ENCODE results near the gene ZNF350.
A peak's percentile ranks its signal among the peaks of the same experiment; 100 is the strongest.
"Not testable (repeated sequence)": the region's sequence is repeated elsewhere in the genome, so short reads cannot be mapped to it uniquely, and the experiment has no call there.

The ZNF350 gene

DNA sequence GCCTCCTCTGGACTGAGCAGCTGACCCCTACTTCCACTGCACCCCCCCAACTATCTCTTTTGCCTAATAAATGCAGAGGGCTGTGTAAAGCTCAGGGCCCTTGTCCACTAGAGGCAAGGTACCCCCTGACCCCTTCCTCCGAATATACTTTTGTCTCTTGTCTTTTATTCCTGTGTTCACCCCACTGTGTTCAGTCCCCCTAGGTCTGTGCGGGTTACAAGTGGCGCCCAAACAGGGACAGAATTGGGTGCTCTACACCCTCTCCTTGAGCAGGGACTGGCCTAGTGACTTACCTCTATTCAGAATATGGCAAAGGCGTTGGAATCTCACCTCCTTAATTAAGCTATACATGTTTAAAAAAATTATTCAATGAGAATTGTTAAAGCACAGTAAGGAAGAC is 15.0 kb downstream of the ZNF350 start:
- DNase-seq (ENCODE audit: low read depth in 2 of 2) = no peak

DNA sequence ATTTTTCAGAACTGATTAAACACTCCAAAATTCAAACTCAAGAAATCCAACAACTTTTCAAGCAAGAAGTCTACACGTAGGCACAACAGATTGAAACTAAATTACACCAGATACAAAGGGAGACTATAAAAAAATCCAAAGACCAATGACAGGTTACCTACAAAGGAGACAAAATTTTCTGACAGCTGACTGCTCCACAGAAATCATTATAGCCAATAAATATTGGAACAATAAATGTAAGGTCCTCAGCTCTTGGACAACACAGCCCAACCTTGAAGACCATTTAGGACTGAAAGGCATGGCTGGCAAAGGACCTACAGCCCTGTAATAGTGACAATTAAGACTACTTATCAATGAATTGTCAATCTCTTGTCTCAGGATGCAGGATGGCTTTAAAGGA is 15.9 kb downstream of the ZNF350 start:
- DNase-seq (ENCODE audit: low read depth in 2 of 2) = no peak

DNA sequence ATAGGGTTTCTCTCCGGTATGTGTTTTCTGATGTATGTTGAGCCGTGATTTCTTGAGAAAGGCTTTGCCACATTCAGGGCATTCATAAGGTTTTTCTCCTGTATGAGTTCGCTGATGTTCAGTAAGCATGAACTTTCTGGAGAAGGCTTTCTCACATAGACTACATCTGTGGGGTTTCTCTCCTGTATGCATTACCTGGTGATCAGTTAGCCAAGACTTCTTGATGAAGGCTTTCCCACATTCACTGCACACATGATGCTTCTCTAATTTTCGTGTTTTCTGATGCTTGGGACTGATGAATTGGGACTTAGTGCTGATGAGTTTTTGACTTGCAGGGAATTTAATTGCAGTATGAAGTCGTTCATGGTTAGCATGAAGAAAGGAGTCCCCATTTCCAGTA is 21.1 kb downstream of the ZNF350 start:
- DNase-seq (ENCODE audit: low read depth in 2 of 2) = no peak

DNA sequence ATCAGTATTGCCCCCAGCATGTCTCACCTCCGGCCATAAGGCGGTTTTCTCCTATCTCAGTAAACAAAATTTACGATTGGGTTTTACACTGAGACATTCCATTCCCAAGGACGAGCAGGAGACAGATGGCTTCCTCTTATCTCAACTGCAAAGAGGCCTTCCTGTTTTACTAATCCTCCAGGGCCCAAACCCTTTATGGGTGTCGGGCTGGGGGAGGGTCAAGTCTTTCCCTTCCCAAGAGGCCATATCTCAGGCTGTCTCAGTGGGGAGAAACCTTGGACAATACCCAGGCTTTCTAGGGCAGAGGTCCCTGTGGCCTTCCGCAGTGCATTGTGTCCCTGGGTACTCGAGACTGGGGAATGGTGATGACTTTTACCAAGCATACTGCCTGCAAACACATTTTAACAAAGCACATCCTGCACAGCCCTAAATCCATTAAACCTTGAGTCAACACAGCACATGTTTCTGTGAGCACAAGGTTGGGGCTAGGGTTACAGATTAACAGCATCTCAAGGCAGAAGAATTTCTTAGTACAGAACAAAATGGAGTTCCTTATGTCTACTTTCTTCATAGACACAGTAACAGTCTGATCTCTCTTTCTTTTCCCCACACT is 25.9 kb downstream of the ZNF350 start:
- DNase-seq (ENCODE audit: low read depth in 2 of 2) = not testable (repeated sequence)

DNA sequence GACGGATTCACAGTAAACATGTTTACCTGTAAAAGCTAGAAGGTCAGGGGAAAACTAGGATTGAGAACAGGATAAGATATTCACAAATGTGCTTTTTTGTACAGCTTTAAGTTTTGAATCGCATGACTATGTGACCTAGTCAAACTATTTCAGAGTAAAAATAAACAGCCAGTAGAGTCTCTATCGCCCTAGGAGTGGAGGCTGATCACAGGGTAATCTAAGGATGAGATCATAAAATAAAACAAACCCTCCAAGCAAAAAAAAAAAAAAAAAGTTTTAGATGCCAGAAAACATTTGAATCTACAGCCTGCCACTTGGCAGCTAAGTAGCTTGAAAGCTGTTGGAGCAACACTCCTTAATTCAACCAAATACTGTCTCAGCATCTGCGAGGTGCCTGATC is 26.8 kb downstream of the ZNF350 start:
- no peak for DNase-seq (ENCODE audit: low read depth in 2 of 2)

DNA sequence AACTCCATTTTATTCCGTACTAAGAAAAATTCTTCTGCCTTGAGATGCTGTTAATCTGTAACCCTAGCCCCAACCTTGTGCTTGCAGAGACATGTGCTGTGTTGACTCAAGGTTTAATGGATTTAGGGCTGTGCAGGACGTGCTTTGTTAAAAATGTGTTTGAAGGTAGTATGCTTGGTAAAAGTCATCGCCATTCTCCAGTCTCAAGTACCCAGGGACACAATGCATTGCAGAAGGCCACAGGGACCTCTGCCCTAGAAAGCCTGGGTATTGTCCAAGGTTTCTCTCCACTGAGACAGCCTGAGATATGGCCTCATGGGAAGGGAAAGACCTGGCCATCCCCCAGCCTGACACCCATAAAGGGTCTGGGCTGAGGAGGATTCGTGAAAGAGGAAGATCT is 28.8 kb downstream of the ZNF350 start:
- not testable (repeated sequence) for DNase-seq (ENCODE audit: low read depth in 2 of 2)

DNA sequence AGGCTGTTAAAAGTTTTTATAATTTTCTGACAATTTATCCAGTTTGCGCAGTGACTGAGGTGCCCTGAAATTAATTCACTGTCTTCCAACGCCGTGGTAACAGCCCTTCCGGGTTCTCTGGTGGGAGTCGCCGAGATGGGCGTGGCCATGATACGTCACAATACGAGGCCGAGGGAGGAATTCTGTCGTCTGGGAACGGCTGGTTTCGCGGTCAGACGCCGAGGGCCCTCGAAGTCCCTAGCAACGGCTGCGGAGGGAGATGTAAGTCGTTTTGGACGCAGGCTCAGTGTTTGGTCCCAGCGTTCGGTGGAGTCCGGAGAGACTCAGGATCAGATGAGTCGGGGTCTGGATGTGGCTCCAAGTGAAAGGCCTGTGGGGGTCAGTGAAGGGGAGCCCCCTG is 37.7 kb downstream of the ZNF350 start:
- no peak for DNase-seq (ENCODE audit: low read depth in 2 of 2)

DNA sequence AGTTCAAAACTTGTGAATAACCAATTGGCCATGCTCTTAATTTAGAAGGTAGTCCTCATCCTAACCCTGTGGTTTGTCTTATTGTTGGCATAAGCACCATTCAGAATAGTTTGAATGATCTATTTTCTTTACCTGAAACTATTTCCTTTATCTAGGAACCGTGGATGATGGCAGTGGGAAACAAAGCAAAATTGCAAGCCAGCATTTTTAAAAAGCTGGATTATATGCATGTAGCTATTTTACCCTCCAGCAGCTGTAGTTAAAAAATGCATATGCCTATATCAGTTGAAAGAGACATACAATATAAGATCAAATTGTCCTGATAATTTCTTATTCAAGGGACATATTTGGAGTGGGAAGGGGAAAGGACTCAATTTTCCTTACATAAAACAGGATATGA is 40.0 kb downstream of the ZNF350 start:
- no peak for DNase-seq (ENCODE audit: low read depth in 2 of 2)

DNA sequence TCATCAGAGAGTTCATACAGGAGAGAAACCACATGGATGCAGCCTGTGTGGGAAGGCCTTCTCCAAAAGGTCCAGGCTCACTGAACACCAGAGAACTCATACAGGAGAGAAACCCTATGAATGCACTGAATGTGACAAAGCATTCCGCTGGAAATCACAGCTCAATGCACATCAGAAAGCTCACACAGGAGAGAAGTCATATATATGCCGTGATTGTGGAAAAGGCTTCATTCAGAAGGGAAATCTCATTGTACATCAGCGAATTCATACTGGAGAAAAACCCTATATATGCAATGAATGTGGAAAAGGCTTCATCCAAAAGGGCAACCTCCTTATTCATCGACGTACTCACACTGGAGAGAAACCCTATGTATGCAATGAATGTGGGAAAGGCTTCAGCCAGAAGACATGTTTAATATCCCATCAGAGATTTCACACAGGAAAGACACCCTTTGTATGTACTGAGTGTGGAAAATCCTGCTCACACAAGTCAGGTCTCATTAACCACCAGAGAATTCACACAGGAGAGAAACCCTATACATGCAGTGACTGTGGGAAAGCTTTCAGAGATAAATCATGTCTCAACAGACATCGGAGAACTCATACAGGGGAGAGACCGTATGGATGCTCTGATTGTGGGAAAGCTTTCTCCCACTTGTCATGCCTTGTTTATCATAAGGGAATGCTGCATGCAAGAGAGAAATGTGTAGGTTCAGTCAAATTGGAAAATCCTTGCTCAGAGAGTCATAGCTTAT is 41.7 kb downstream of the ZNF350 start:
- DNase-seq (ENCODE audit: low read depth in 2 of 2) = no peak

DNA sequence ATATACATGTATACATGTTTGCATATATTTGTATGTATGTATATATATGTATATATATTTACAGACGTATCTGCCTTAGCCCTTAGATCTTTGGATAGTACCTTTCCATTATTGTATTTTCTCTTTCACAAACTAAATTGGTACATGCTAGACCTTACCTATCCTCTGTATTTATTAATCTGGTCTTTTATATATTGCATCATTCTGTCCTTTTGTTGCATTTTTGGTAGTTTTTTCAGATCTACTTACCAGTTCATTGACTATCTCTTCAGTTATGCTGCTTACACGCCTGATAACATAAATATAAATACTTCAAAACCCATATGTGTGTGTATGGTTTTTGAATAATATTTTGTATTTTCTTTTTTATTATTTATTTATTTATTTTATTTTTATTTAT is 47.7 kb downstream of the ZNF350 start:
- no peak for DNase-seq (ENCODE audit: low read depth in 2 of 2)

DNA sequence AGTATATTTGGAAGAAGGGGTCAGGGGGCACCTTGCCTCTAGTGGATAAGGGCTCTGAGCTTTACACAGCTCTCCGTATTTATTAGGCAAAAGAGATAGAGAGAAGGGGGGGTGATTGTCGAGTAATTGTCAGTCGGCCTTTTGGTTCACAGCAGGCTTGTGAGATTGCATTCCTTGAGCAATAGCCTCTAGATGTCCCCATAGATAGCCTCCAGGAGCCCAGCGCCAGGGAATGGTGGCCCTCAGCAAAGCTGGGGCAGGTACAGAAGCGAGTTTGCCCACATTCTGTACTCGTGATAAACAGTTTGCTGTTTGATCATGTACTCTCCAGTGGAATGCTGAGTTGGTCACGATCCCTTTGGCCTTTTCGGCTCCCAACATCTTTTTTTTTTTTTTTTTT is 54.7 kb downstream of the ZNF350 start:
- DNase-seq (ENCODE audit: low read depth in 2 of 2) = no peak

DNA sequence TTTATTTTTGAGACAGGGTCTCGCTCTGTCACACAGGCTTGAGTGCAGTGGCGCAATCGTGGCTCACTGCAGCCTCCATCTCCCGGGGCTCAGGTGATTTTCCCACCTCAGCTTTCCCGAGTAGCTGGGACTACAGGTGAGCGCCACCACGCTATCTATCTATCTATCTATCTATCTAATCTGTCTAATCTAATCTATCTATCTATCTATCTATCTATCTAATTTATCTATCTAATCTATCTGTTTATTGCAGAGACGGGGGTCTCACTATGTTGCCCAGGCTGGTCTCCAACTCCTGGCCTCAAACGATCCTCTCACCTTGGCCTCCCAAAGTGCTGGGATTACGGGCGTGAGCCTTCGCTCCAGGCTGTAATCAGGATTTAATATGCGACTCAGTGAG is 58.8 kb downstream of the ZNF350 start:
- DNase-seq (ENCODE audit: low read depth in 2 of 2) = no peak

DNA sequence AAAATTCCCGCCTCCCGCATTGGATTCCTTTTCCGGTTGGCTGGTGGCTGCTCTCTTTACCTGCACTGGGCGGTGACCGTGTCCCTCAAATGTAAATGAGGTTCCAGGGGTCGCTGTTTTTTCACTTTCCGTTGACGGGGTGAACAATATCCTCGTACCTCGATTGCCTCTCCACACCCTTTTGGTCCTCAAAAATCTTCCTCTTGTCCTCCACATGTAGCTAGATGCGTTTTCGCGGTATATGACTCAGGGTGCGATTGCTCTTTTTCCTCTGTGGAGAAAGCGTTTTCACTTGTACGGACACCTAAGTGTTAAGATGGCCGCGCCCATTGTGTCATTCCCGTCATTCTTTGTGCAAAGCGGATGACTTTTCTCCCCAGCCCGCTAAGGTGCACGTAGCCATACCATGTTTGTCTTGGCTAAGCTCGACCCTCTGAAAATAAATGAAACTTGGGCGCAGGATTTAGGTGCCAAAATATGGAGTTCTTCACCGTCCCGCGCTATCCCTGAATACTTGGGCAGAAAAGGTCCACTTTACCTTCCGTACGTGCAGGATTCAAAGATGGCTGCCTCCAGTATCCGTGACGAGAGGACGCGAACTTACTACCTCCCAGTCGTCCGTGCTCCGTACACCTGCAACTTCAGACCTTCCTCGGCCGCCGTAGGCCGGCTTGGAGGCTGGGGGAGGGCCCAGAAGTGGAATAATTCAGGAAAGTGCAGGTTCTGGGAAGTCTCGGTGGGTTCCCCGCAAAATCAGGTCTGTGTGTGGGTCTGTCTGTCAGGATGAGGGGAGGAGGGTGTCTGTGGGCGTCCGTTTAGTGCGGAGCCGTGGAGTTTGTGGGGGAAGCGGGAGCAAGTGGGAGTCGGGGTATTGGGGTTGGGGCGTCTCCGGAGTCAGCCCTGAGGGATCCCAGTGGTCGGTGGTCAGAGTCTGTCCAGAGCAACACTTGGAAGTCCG is 59.6 kb downstream of the ZNF350 start, which contains the start of gene ZNF613:
ZNF613 (plus strand) TSS at position 689 of the 958 bp plus-strand sequence. CDS start 8,749 bp downstream, outside the sequence.
- peak; percentile 54 to 73 for DNase-seq (ENCODE audit: low read depth in 2 of 2)

DNA sequence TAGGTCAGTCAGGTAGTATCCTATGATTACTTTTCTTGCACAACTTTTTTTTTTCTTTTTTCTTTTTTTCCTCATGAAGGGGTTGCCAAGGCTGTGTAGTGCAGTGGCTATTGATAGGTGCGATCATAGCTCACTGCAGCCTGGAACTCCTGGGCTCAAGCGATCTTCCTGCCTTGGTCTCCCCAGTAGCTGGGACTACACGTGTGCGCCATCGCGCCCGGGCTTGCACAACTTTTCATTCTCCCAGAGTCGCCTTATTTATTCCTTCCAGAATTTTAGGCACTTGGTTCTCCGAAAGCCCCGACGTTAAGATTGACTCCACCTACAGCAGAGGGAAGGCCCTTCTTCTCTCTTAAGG is 60.2 kb downstream of the ZNF350 start:
- no peak for DNase-seq (ENCODE audit: low read depth in 2 of 2)

DNA sequence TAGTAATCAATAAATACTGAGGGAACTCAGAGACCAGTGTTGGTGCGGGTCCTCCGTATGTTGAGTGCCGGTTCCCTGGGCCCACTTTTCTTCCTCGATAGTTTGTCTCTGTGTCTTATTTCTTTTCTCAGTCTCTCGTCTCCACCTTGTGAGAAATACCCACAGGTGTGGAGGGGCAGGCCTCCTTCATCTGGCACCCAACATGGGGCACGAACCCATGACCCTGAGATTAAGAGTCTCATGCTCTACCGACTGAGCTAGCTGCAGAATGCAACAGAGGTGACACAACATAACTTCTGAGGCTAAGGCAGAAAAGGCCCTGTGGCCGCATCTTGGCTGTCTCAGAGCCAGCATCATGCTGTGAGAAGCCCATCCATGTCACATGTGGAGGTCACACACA is 64.7 kb downstream of the ZNF350 start:
- DNase-seq (ENCODE audit: low read depth in 2 of 2) = no peak

DNA sequence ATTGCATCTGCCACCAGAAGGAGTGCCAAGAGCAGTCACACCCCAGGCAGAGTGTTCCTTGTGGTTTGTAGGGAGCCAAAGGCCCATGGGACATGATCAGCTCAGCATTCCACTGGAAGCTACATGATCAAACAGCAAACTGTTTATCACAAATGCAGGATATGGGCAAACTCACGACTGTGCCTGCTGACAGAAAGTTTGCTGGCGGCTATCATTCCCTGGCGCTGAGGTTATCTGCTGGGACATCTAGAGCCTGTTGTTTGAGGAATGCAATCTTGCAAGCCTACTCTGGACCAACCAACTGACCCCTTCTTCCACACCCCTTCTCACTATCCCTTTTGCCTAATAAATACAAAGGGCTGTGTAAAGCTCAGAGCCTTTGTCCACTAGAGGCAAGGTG is 67.0 kb downstream of the ZNF350 start:
- DNase-seq (ENCODE audit: low read depth in 2 of 2) = no peak

DNA sequence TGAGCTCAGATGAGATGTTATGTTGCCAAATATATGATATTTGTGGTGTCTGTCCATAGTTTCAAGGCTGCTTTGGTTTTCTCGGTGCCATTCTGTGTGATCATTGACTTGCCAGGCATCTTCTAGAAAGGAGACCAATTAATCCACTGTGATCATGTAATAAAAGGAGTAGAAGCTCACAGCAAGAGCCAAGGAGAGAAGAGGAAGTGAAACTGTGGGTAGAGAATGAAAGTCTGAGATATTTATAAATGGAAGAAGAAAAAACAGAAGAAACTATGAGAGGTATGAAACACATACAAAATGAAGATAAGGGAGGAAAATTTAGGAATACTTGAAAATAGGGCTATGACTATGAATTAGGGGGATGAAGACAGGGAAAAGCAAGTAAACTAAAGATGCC is 70.5 kb downstream of the ZNF350 start:
- DNase-seq (ENCODE audit: low read depth in 2 of 2) = no peak

DNA sequence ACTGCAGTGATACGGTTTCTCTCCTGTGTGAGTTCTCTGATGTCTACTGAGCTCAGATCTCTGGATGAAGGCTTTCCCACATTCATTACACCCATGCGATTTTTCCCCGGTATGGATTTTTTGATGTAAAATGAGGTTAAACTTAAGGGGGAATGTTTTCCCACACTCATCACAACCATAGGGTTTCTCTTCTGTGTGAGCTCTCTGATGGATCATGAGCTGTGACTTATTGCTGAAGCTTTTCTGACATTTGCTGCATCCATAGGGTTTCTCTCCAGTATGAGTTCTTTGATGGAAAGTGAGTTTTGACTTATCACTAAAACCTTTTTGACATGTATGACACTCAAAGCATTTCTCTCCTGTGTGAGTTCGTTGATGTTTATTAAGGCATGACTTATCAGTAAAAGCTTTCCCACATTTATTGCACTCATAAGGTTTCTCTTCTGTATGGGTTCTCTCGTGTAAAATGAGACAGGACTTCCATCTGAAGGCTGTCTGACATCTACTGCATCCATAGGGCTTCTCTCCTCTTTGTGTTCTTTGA is 71.2 kb downstream of the ZNF350 start:
- DNase-seq (ENCODE audit: low read depth in 2 of 2) = no peak
